ENCODE results near the gene EMSY.

DNA sequence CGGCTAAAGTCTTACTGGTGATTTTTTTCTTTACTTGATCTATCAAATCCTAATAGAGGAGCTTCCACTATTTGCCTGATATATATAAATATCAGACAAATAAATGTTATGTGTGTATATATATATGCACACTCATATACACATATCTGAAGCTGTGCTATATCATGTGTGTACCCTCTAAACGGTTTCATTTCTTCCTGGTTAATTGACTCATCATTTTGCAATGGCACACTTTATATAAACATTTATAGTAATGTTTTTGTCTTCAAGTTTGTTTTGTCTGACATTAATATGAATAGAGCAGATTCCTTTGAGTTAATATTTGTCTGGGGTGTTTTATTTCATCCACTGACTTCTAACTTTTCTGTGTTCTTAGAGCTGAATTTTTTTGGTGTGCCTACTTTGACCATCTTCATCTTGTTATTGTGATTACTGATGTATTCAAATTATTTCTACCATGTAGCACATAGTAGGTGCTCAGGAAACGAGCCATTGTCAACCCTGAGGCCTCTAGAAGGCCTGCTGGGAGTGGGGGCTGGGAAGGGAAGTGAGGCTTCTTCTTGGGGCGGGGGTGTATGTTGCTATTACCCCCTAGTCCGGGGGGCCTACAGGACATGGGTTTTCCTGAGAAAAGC is 143.1 kb downstream of the EMSY start:
- TF ChIP-seq, protein P1, sequence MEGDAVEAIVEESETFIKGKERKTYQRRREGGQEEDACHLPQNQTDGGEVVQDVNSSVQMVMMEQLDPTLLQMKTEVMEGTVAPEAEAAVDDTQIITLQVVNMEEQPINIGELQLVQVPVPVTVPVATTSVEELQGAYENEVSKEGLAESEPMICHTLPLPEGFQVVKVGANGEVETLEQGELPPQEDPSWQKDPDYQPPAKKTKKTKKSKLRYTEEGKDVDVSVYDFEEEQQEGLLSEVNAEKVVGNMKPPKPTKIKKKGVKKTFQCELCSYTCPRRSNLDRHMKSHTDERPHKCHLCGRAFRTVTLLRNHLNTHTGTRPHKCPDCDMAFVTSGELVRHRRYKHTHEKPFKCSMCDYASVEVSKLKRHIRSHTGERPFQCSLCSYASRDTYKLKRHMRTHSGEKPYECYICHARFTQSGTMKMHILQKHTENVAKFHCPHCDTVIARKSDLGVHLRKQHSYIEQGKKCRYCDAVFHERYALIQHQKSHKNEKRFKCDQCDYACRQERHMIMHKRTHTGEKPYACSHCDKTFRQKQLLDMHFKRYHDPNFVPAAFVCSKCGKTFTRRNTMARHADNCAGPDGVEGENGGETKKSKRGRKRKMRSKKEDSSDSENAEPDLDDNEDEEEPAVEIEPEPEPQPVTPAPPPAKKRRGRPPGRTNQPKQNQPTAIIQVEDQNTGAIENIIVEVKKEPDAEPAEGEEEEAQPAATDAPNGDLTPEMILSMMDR (IDR thresholded peaks at IDR 0.05) = no peak
- no peak for TF ChIP-seq EZH2 (IDR thresholded peaks at IDR 0.05; ENCODE audit: borderline replicate concordance, insufficient read depth, low read depth, low read length, poor library complexity, severe bottlenecking)
